GM23338 (cell line): ENCODE data around the gene MRPL37.

Experiments used
- CREB1 ChIP-seq: fragments of 250-450 bp; sonication (Bioruptor Pico); IDR thresholded peaks from 2 replicates; pipeline ENCODE4 v1.5.0; 2020; ENCODE audit warnings: low read depth, mild to moderate bottlenecking, moderate library complexity
- CTCF ChIP-seq, 2 experiments: fragments of 200-600 bp in 1 of 2; sonication (generic) in 1 of 2; conservative IDR thresholded peaks; 2 replicates each; pipeline versions ENCODE4 v1.5.1 to v1.6.1; 2016 to 2017; ENCODE audit warnings: antibody characterized with exemption in 2 of 2, low read depth in 2 of 2, mild to moderate bottlenecking in 2 of 2, moderate library complexity in 1 of 2
- ETS1 ChIP-seq: IDR thresholded peaks from 2 replicates; pipeline ENCODE4 v1.6.1; 2016; ENCODE audit warnings: antibody characterized with exemption
- EZH2 ChIP-seq: fragments of 200-600 bp; sonication (generic); IDR thresholded peaks from one replicate; pipeline ENCODE4 v1.8.0; 2017; ENCODE audit warnings: antibody characterized with exemption, mild to moderate bottlenecking, low read depth; ENCODE audit not compliant: unreplicated experiment
- EZH2phosphoT487 ChIP-seq: fragments of 200-600 bp; sonication (generic); IDR thresholded peaks from one replicate; pipeline ENCODE4 v1.8.1; 2018; ENCODE audit warnings: antibody characterized with exemption; ENCODE audit not compliant: unreplicated experiment
- JUNB ChIP-seq: IDR thresholded peaks from one replicate; pipeline ENCODE4 v1.6.1; 2016; ENCODE audit warnings: antibody characterized with exemption; ENCODE audit not compliant: unreplicated experiment
- NANOG ChIP-seq: IDR thresholded peaks from 2 replicates; pipeline ENCODE4 v1.6.1; 2016; ENCODE audit warnings: antibody characterized with exemption, borderline replicate concordance
- POLR2AphosphoS5 ChIP-seq: IDR thresholded peaks from 2 replicates; pipeline ENCODE4 v1.6.1; 2016; ENCODE audit warnings: antibody characterized with exemption, low read depth
- STAT1 ChIP-seq: IDR thresholded peaks from one replicate; pipeline ENCODE4 v1.6.1; 2016; ENCODE audit warnings: antibody characterized with exemption; ENCODE audit not compliant: unreplicated experiment
- ZNF114 ChIP-seq: fragments of 250-450 bp; sonication (Bioruptor Pico); IDR thresholded peaks from 2 replicates; pipeline ENCODE4 v1.5.0; 2020; ENCODE audit warnings: mild to moderate bottlenecking, moderate library complexity
- ZNF331 ChIP-seq: fragments of 250-450 bp; sonication (Bioruptor Pico); IDR thresholded peaks from 2 replicates; pipeline ENCODE4 v1.5.0; 2020; ENCODE audit warnings: low read depth, mild to moderate bottlenecking, moderate library complexity
- ZNF462 ChIP-seq: fragments of 250-450 bp; sonication (Bioruptor Pico); IDR thresholded peaks from 2 replicates; pipeline ENCODE4 v1.5.0; 2020; ENCODE audit warnings: mild to moderate bottlenecking, moderate library complexity
- TF ChIP-seq, protein P1 (sequence below): IDR thresholded peaks from one replicate; pipeline ENCODE4 v1.6.1; 2018; ENCODE audit warnings: antibody characterized with exemption; ENCODE audit not compliant: unreplicated experiment

- no peak for TF ChIP-seq CTCF (conservative IDR thresholded peaks at IDR 0.05; ENCODE audit: low read depth in 2 of 2)
- TF ChIP-seq, protein P1, sequence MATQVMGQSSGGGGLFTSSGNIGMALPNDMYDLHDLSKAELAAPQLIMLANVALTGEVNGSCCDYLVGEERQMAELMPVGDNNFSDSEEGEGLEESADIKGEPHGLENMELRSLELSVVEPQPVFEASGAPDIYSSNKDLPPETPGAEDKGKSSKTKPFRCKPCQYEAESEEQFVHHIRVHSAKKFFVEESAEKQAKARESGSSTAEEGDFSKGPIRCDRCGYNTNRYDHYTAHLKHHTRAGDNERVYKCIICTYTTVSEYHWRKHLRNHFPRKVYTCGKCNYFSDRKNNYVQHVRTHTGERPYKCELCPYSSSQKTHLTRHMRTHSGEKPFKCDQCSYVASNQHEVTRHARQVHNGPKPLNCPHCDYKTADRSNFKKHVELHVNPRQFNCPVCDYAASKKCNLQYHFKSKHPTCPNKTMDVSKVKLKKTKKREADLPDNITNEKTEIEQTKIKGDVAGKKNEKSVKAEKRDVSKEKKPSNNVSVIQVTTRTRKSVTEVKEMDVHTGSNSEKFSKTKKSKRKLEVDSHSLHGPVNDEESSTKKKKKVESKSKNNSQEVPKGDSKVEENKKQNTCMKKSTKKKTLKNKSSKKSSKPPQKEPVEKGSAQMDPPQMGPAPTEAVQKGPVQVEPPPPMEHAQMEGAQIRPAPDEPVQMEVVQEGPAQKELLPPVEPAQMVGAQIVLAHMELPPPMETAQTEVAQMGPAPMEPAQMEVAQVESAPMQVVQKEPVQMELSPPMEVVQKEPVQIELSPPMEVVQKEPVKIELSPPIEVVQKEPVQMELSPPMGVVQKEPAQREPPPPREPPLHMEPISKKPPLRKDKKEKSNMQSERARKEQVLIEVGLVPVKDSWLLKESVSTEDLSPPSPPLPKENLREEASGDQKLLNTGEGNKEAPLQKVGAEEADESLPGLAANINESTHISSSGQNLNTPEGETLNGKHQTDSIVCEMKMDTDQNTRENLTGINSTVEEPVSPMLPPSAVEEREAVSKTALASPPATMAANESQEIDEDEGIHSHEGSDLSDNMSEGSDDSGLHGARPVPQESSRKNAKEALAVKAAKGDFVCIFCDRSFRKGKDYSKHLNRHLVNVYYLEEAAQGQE, result no peak
- no peak for TF ChIP-seq JUNB
- TF ChIP-seq ZNF114 (CRISPR knock-in tag), result no peak
- TF ChIP-seq ETS1, result no peak
- TF ChIP-seq EZH2, result no peak
- no peak for TF ChIP-seq POLR2AphosphoS5
- no peak for TF ChIP-seq EZH2phosphoT487
- TF ChIP-seq ZNF462 (CRISPR knock-in tag), result no peak
- no peak for TF ChIP-seq ZNF331 (CRISPR knock-in tag)
- TF ChIP-seq NANOG, result no peak
- TF ChIP-seq CREB1 (CRISPR knock-in tag), result no peak
- no peak for TF ChIP-seq STAT1
These were observed 37.6 kb downstream of the MRPL37 start for GRCh38 chr1:54237586-54237985.
